ENCODE results near the gene PLAC8L1.

DNA sequence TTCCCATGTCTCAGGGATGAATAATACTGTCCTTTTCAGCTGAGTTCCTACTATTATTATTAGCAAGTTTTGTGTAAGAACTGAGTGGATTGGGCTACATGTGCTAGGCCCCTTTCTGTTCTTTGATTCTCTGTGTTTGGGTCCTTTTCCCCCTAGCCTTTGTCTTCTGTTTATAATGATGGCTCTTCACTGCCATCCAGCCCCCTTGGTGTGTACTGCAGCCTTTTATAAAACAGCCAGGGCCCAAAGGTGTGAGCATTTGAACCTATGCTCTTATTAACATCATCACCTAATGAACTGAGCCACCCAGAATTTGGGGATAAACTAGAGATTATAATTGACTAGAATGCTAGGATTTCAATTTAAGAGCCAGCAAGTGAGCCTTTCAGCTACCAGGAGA, 52.6 kb downstream of the PLAC8L1 start:
- TF ChIP-seq, protein P1, sequence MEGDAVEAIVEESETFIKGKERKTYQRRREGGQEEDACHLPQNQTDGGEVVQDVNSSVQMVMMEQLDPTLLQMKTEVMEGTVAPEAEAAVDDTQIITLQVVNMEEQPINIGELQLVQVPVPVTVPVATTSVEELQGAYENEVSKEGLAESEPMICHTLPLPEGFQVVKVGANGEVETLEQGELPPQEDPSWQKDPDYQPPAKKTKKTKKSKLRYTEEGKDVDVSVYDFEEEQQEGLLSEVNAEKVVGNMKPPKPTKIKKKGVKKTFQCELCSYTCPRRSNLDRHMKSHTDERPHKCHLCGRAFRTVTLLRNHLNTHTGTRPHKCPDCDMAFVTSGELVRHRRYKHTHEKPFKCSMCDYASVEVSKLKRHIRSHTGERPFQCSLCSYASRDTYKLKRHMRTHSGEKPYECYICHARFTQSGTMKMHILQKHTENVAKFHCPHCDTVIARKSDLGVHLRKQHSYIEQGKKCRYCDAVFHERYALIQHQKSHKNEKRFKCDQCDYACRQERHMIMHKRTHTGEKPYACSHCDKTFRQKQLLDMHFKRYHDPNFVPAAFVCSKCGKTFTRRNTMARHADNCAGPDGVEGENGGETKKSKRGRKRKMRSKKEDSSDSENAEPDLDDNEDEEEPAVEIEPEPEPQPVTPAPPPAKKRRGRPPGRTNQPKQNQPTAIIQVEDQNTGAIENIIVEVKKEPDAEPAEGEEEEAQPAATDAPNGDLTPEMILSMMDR (conservative IDR thresholded peaks at IDR 0.05) = peak; percentile 38
- TF ChIP-seq ZFX (IDR thresholded peaks at IDR 0.05) = no peak

Data from C4-2B (cell line).